Measurements from ENCODE around the gene PYCARD.
"Not testable (repeated sequence)": the region's sequence is repeated elsewhere in the genome, so short reads cannot be mapped to it uniquely, and the experiment has no call there.

PYCARD gene

DNA sequence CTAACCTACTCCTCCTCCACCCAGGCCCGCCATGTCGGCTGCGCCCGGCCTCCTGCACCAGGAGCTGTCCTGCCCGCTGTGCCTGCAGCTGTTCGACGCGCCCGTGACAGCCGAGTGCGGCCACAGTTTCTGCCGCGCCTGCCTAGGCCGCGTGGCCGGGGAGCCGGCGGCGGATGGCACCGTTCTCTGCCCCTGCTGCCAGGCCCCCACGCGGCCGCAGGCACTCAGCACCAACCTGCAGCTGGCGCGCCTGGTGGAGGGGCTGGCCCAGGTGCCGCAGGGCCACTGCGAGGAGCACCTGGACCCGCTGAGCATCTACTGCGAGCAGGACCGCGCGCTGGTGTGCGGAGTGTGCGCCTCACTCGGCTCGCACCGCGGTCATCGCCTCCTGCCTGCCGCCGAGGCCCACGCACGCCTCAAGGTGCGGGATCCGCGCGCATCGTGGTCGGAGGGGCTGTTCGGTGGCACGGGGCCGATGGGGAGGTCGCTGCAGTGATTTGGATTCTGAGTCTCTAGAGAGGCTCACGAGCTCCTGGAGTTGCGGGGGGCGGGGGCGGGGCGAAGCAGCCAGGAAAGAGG, 12.2 kb upstream of the PYCARD start:
- H3K9me3 ChIP-seq (ENCODE audit: control insufficient read depth in 2 of 2, low read length in 2 of 2): no peaks in the 10 kb centered on the region
- H3K4me1 ChIP-seq (ENCODE audit: control insufficient read depth, insufficient read depth, low read length): peaks cover 28% of the 10 kb centered on the region
- H3K27me3 ChIP-seq (ENCODE audit: control insufficient read depth in 1 of 2, insufficient read depth in 2 of 2, low read length in 2 of 2): peaks cover 37 to 46% of the 10 kb centered on the region in 2 donors
- peak overlapping the region; percentile 58 to 67 for H3K4me3 ChIP-seq (ENCODE audit: low read length in 2 of 2)
- H3K27ac ChIP-seq (ENCODE audit: low read length): no peak overlapping the region
- H3K36me3 ChIP-seq (ENCODE audit: control insufficient read depth in 2 of 2, insufficient read depth in 2 of 2, low read length in 2 of 2): no peaks in the 10 kb centered on the region
- no peak overlapping the region for H3K9ac ChIP-seq (ENCODE audit: low read length in 2 of 2)

DNA sequence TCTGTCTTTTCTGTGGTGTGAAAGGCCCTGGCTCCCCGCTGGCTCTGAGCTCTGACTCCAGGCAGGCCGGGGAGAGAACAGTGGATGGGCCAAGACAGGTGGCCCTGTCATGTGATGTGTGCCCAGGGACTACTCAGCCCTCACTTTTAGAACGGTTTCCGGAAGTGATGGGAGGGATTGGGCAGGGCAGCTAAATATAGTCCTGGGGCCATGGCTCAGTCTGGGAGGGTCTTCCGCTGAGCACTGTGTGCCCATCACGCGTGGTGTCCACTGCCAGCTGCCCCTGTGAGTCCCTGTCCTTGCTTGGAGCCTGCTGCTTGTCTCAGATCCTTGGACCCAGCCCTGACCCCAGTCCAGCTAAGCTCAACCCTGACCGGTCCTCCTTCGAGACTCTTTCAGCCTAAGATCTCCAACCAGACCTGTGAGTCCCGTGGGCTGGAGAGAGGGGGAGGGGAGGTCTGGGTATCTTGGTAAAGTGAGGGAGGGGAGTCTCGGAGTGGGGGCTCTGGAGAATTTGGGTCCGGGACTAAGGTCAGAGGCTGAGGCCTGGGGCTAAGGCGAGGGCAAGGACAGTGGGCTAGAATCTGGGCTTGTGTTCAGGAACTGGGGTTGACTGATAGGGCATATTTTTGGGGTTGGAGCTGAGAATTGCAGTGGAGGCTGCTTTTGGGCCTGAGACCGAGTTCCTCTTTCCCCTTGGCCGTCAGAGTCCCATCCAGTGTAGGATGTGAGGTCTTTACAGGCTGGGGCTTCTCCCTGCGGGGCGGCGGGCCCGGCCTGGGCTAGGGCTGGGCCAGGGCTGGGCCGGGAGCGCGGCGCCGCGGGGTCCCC, 11.5 kb upstream of the PYCARD start, which contains the start of gene TRIM72:
TSS of gene TRIM72 (plus strand) at position 243 of the 831 bp plus-strand sequence. CDS start 620 bp downstream, outside the sequence.
- Histone ChIP-seq H3K36me3 (ENCODE audit: control insufficient read depth in 2 of 2, insufficient read depth in 2 of 2, low read length in 2 of 2) (no peaks in the 10 kb centered on the region), H3K4me1 (ENCODE audit: control insufficient read depth, insufficient read depth, low read length) (peaks cover 28% of the 10 kb centered on the region), H3K9me3 (ENCODE audit: control insufficient read depth in 2 of 2, low read length in 2 of 2) (no peaks in the 10 kb centered on the region), H3K9ac (ENCODE audit: low read length in 2 of 2) (no peak within 1 kb of the TSS), H3K27ac (ENCODE audit: low read length) (no peak within 1 kb of the TSS), H3K4me3 (ENCODE audit: low read length in 2 of 2) (peak within 1 kb of the TSS; percentile 58 to 67), H3K27me3 (ENCODE audit: control insufficient read depth in 1 of 2, insufficient read depth in 2 of 2, low read length in 2 of 2) (peaks cover 34 to 45% of the 10 kb centered on the region in 2 donors)

GRCh38 chr16:31213342-31213741, 10.8 kb upstream of the PYCARD start:
- Histone ChIP-seq H3K36me3 (ENCODE audit: control insufficient read depth in 2 of 2, insufficient read depth in 2 of 2, low read length in 2 of 2) (no peaks in the 10 kb centered on the region), H3K4me3 (ENCODE audit: low read length in 2 of 2) (no peak overlapping the region), H3K9me3 (ENCODE audit: control insufficient read depth in 2 of 2, low read length in 2 of 2) (no peaks in the 10 kb centered on the region), H3K9ac (ENCODE audit: low read length in 2 of 2) (no peak overlapping the region), H3K27ac (ENCODE audit: low read length) (no peak overlapping the region), H3K27me3 (ENCODE audit: control insufficient read depth in 1 of 2, insufficient read depth in 2 of 2, low read length in 2 of 2) (peaks cover 29 to 37% of the 10 kb centered on the region in 2 donors), H3K4me1 (ENCODE audit: control insufficient read depth, insufficient read depth, low read length) (peaks cover 28% of the 10 kb centered on the region)

DNA sequence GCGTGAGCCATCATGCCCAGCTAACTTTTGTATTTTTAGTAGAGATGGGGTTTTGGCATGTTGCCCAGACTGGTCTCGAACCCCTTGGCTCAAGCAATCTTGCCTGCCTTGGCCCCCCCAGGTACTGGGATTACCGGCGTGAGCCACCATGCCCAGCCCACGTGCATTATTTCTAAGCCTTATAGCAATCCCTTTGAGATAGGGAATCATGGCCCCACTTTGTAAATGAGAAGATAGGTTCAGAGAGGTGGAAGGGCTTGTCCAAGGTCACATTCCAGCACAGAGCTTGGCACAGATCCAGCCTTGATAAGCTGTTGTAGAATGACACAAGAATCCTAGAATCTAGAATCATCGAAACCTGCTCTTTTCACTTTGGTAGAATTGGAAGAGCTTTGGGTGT, 4.2 kb upstream of the PYCARD start:
- Histone ChIP-seq H3K36me3 (ENCODE audit: control insufficient read depth in 2 of 2, insufficient read depth in 2 of 2, low read length in 2 of 2) (no peaks in the 10 kb centered on the region), H3K27ac (ENCODE audit: low read length) (no peak overlapping the region), H3K27me3 (ENCODE audit: control insufficient read depth in 1 of 2, insufficient read depth in 2 of 2, low read length in 2 of 2) (peaks cover 10 to 18% of the 10 kb centered on the region in 2 donors), H3K9ac (ENCODE audit: low read length in 2 of 2) (no peak overlapping the region), H3K4me1 (ENCODE audit: control insufficient read depth, insufficient read depth, low read length) (peaks cover 12% of the 10 kb centered on the region), H3K4me3 (ENCODE audit: low read length in 2 of 2) (no peak overlapping the region), H3K9me3 (ENCODE audit: control insufficient read depth in 2 of 2, low read length in 2 of 2) (no peaks in the 10 kb centered on the region)

GRCh38 chr16:31204871-31205666, 2.5 kb upstream of the PYCARD start:
- no peak overlapping the region for H3K9ac ChIP-seq (ENCODE audit: low read length in 2 of 2)
- peaks cover 10 to 19% of the 10 kb centered on the region in 2 donors for H3K27me3 ChIP-seq (ENCODE audit: control insufficient read depth in 1 of 2, insufficient read depth in 2 of 2, low read length in 2 of 2)
- H3K36me3 ChIP-seq (ENCODE audit: control insufficient read depth in 2 of 2, insufficient read depth in 2 of 2, low read length in 2 of 2): no peaks in the 10 kb centered on the region
- H3K4me1 ChIP-seq (ENCODE audit: control insufficient read depth, insufficient read depth, low read length): peaks cover 21% of the 10 kb centered on the region
- H3K4me3 ChIP-seq (ENCODE audit: low read length in 2 of 2): no peak overlapping the region
- H3K27ac ChIP-seq (ENCODE audit: low read length): no peak overlapping the region
- H3K9me3 ChIP-seq (ENCODE audit: control insufficient read depth in 2 of 2, low read length in 2 of 2): no peaks in the 10 kb centered on the region

- H3K4me3 ChIP-seq (ENCODE audit: low read length in 2 of 2): peak overlapping the region; percentile 69 to 83
- no peak overlapping the region for H3K27ac ChIP-seq (ENCODE audit: low read length)
- no peaks in the 10 kb centered on the region for H3K9me3 ChIP-seq (ENCODE audit: control insufficient read depth in 2 of 2, low read length in 2 of 2)
- H3K9ac ChIP-seq (ENCODE audit: low read length in 2 of 2): peak overlapping the region in 1 of 2 donors; percentile 29
- H3K36me3 ChIP-seq (ENCODE audit: control insufficient read depth in 2 of 2, insufficient read depth in 2 of 2, low read length in 2 of 2): peaks cover 6 to 8% of the 10 kb centered on the region in 2 donors
- H3K4me1 ChIP-seq (ENCODE audit: control insufficient read depth, insufficient read depth, low read length): peaks cover 21% of the 10 kb centered on the region
- H3K27me3 ChIP-seq (ENCODE audit: control insufficient read depth in 1 of 2, insufficient read depth in 2 of 2, low read length in 2 of 2): peaks cover 7 to 10% of the 10 kb centered on the region in 2 donors
Measured at GRCh38 chr16:31201582-31202413, 762 bp downstream of the PYCARD start.

DNA sequence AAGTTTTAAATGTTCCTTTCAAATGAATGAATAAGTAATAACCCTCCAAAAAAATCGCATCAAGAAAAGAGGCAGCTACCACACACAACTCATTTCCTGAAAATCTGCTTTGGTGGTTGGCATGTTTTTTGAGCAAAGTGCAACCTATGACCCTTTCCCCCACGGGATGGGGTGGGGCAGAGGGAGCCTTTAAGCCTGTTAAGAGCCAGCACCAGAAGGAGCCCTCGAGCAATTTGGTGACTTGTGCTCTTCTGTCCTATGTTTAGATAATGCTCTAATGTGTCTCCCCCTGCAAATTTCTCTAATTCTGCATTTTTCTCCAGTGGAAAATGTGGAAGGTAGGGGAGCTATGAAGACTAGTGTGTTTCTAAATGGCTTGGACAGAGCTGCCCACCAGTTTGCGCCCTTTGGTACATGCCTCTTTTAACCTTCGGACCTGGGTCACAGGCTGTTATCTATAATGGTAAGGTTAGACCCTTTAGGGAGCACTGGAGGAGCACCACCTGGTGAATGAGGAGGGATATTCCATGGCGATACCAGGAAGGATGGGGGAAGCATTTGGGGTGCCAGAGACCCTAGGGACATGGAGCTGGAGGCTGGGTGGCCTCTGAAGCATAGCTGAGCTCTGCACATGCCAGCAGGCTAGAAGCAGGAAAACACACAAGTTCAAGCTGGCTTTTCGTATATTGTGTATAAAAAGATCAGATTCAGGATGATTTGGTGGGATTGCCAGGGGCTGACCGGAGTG, 1.6 kb downstream of the PYCARD start:
- peaks cover 21% of the 10 kb centered on the region for H3K4me1 ChIP-seq (ENCODE audit: control insufficient read depth, insufficient read depth, low read length)
- H3K9ac ChIP-seq (ENCODE audit: low read length in 2 of 2): no peak overlapping the region
- no peak overlapping the region for H3K27ac ChIP-seq (ENCODE audit: low read length)
- no peak overlapping the region for H3K4me3 ChIP-seq (ENCODE audit: low read length in 2 of 2)
- H3K36me3 ChIP-seq (ENCODE audit: control insufficient read depth in 2 of 2, insufficient read depth in 2 of 2, low read length in 2 of 2): peaks cover 12 to 13% of the 10 kb centered on the region in 2 donors
- peaks cover 6 to 10% of the 10 kb centered on the region in 2 donors for H3K27me3 ChIP-seq (ENCODE audit: control insufficient read depth in 1 of 2, insufficient read depth in 2 of 2, low read length in 2 of 2)
- no peaks in the 10 kb centered on the region for H3K9me3 ChIP-seq (ENCODE audit: control insufficient read depth in 2 of 2, low read length in 2 of 2)

GRCh38 chr16:31200111-31200510, 2.4 kb downstream of the PYCARD start:
- H3K9ac ChIP-seq (ENCODE audit: low read length in 2 of 2); H3K27ac ChIP-seq (ENCODE audit: low read length): not testable (repeated sequence)
- peaks cover 21% of the 10 kb centered on the region for H3K4me1 ChIP-seq (ENCODE audit: control insufficient read depth, insufficient read depth, low read length)

DNA sequence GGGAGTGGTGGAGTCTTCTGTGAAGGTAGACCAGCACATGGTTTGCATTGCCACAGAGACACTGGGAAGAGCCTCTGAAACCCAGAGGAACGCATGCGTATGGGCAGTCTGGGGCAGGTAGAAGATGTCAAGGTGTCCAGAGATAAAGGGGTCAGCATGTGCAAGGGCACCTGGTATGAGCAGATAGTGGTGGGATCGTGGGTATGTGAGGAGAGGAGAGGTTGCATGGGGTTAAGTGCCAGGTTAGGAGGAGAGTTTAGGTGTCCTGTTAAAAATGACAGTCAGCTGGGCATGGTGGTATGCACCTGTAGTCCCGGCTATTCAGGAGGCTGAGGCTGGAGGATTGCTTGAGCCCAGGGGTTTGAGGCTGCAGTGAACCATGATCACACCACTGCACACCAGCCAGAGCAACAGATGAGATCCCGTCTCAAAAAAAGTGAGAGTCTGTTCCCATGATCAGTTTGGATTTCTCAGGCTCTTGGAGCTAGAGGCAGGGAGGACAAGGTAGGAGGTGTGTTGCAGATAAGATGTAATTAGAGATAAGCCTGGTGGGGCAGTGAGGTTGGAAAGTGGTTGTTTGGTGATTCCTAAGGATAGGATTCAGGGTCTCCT, 3.0 kb downstream of the PYCARD start:
- H3K4me1 ChIP-seq (ENCODE audit: control insufficient read depth, insufficient read depth, low read length): peaks cover 21% of the 10 kb centered on the region
- no peaks in the 10 kb centered on the region for H3K9me3 ChIP-seq (ENCODE audit: control insufficient read depth in 2 of 2, low read length in 2 of 2)
- no peak overlapping the region for H3K9ac ChIP-seq (ENCODE audit: low read length in 2 of 2)

More at GRCh38 chr16:31200111-31200510, 2.4 kb downstream of the PYCARD start:
- not testable (repeated sequence) for H3K9me3 ChIP-seq (ENCODE audit: control insufficient read depth in 2 of 2, low read length in 2 of 2); H3K4me3 ChIP-seq (ENCODE audit: low read length in 2 of 2)
- peaks cover 16 to 18% of the 10 kb centered on the region in 2 donors for H3K36me3 ChIP-seq (ENCODE audit: control insufficient read depth in 2 of 2, insufficient read depth in 2 of 2, low read length in 2 of 2)
- H3K27me3 ChIP-seq (ENCODE audit: control insufficient read depth in 1 of 2, insufficient read depth in 2 of 2, low read length in 2 of 2): peaks cover 6 to 10% of the 10 kb centered on the region in 2 donors

More for the DNA sequence above, 3.0 kb downstream of the PYCARD start:
- peaks cover 21 to 23% of the 10 kb centered on the region in 2 donors for H3K36me3 ChIP-seq (ENCODE audit: control insufficient read depth in 2 of 2, insufficient read depth in 2 of 2, low read length in 2 of 2)
- no peak overlapping the region for H3K27ac ChIP-seq (ENCODE audit: low read length)
- H3K27me3 ChIP-seq (ENCODE audit: control insufficient read depth in 1 of 2, insufficient read depth in 2 of 2, low read length in 2 of 2): peaks cover 6 to 10% of the 10 kb centered on the region in 2 donors
- H3K4me3 ChIP-seq (ENCODE audit: low read length in 2 of 2): no peak overlapping the region
